ENCODE results near the gene DDHD1.
"Not testable (repeated sequence)": the region's sequence is repeated elsewhere in the genome, so short reads cannot be mapped to it uniquely, and the experiment has no call there.

Gene DDHD1

DNA sequence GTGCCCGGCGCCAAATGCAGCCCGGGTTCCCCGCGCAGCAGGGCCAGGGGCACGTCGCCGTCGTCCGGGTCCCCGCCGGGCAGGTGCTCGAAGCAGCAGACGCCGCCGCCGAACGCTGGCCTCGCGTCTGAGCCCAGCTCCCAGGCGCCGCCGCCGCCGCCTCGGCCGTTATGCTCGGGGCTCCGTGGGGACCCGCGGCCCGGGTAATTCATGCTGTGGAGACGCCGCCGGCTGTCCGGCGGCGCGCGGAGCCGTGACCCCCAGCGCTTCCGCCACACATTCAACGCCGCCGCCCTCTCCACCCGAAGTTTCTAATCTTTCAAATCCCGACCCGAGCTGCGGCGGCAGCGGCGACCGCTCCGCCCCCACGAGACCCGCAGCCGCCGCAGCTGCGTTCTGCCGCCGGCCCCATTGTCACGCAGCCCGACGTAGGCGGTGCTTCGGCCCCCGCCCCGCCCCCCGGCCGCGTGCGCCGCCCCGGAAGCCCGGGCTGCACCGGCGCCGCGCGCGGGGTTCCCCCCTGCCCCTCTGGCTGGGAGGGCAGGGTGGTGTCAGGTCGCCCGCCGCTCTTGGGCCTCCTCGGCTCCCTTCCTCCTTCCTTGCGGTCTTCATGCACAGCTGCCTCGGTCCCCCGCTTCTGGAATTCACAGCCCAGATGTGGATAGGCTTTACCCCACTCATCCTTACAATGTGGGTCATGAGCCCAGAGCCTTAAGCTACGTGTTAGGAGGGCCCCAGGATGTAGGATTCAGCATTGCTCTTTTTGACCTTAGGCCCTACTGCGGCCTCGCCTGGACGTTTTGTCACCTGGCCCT is at the start of gene DDHD1:
Gene DDHD1 (minus strand): TSS at position 437 of the 815 bp plus-strand sequence. CDS start 225 bp downstream, at position 212.
- peak; percentile 65 for DNase-seq

DNA sequence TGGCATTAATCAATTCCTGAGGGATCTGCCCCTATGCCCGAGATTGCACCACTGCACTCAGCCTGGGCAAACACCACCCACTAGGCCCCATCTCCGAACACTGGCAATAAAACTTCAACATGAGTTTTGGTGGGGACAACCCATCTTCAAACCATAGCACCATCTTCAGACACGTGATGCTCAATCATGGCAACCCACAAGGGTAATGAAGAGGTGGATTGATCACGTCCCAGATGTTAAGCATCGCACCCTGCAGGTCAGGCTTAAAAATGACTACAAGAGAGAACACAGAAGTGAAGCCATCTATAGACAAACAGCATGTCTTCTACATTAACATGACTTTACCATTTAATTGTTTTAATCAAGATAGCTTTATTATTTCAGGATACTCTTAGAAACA is 42.8 kb upstream of the DDHD1 start:
- DNase-seq = no peak

DNA sequence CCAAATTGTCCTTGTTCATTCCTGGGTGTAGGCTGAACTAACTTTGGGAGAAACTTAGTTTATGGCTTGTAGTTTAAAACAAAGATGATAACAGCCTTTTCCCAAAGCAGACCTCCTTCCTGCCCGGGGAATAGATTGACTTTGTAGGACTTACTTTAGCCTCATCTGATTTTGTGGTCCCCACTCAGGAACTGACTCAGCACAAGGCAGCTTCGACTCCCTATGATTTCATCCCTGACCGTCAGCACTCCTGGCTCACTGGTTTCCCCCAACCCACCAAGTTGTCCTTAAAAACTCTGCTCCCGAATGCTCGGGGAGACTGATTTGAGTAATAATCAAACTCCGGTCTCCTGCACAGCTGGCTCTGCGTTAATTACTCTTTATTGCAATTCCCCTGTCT is 40.1 kb upstream of the DDHD1 start:
- DNase-seq = peak; percentile 62

DNA sequence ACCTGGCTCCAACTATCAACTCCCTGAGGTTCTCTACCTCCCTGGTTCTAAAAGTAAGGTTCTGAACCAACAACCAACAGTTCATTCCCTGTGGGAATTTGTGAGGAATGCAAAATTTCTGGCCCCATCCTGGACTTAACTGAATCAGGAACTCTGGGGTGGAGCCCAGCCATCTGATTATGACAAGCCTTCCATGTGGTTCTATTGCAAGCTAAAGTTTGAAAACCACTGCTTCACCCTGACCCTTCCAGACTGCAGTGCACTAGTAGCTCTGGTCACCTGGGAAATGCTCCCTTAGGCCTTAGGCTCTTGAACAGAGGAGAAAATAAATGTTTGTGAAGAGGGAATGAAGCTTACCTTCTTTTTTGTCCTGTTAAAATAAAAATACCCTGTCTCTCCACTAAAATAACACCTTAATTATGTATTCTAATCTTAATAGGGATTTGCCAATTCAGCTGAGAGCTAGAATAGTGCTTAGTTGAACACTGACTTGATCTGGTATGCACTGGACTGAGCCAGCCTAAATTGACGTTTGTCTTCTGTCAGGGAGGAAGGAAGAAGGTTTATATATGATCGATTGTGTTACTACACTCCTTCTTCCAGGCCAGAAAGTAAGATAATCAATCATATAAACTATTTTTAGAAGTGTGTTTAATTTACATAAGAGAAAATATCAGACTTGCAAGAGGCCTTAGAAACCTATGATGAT is 39.1 kb upstream of the DDHD1 start:
- DNase-seq = peak; percentile 44

DNA sequence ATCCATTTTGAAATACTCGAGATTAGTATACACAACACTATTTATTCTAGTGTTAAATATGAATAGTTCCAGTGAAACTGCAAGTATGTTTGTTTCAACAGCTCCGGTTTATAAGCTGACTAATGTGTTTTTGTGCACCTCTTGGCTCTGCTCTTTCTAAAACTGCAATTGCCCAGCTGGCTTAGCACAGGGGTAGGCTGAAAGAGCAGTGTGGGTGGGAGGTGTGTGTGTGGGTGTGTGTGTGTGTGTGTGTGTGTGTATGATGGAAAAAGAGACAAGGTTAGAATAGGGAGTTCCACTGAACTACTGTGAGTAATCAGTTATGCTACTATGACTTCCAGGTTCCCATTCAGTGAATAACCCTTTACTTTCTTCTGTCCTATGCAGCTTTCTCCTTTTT is 37.8 kb upstream of the DDHD1 start:
- DNase-seq = no peak

DNA sequence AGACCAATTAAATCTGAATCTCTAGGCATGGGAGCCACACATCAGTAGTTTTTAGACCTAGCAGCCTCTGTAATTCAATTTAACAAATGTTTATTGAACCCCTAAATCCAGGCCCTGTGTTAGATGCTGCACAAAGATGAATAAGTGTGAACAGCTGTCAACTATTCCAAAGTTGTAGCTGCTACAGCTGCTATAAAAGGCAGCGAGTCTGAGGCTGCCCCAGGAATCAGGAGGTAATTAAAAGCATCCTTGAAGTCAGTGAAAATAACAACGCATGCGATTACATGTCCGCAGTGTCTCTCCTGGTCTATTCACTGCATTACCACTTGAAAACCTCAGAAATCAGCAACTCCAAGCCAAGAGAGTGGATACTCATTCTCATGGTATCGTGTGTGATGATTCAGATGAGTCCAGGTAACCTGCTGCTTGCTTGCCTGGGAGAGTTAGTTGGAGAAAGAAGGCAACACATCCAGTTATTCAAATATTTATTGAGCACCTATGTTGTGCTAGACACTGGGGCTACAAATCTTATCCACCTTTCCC is 34.9 kb upstream of the DDHD1 start:
- no peak for DNase-seq

DNA sequence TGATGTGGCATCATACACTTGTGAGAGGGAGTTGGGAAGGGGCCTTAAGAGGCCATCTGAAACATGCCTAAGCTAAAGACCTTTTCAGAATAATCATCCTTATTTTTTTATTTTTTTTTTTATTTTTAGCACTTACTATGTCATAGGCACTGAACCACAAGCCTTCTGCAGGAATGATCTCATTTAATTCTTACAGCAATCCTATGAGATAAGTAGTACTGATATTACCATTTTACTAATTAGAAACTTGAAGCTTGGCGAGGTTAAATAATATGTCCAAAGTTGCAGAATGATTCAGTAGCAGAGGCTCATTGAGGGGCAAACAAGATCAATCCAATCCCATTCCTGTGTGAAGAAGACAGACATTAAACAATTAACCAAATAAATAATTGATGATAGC is 33.4 kb upstream of the DDHD1 start:
- no peak for DNase-seq

DNA sequence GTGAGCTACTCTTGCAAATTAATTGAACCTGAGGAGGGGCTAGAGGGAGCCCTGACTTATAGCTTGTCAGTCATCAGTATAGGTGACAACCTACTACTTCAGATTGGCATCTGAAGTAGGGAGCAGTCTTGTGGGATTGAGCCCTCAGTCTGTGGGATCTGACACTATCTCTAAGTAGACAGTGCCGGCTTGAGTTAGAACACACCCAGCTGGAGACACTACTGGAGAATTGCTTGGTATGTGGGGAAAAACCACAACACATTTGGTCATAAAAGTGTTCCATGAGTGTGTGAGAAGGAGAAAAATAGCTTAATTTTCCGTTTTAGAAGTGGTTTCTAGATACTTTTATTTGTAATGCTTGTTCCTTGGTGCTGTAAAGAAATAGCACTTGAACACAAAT is 30.5 kb upstream of the DDHD1 start:
- peak; percentile 54 for DNase-seq

DNA sequence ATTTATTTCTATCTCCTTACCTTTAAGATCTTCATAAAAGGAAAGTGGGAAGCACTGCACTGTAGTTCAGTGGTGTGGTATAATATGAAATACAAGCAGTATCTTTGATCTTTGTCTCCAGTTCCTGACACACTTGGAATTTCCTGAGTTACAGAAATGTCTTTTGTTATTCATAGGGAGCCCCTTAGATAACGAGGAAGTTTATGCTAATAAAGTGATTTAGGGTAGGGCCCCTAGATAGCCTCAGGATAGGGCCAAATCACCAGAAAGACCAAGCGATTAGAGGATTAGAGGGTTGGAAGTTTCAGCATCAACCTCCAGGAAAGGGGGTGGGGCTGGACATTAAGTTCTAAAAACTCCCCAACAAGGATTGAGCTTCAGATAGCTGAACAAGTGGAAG is 29.9 kb upstream of the DDHD1 start:
- DNase-seq = no peak

DNA sequence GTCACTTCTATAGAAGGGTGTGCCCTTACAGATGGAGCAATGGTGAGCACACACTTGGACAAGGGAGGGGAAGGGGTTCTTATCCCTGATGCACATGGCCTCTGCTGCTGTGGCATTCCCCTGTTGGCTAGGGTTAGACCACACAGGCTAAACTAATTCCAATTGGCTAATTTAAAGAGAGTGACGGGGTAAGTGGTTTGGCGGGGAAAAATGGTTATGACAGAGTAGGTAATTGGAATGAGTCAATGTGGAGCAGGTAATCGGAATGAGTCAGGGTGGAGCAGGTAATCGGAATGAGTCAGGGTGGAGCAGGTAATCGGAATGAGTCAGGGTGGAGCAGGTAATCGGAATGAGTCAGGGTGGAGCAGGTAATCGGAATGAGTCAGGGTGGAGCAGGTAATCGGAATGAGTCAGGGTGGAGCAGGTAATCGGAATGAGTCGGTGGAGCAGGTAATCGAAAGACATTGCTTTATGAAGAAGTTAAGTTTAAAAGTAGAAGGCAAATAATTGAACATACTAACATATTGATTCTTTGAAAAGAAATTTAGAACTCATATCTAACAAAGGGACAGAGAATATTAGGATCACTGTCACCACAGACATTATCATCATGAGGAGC is 28.4 kb upstream of the DDHD1 start:
- not testable (repeated sequence) for DNase-seq

DNA sequence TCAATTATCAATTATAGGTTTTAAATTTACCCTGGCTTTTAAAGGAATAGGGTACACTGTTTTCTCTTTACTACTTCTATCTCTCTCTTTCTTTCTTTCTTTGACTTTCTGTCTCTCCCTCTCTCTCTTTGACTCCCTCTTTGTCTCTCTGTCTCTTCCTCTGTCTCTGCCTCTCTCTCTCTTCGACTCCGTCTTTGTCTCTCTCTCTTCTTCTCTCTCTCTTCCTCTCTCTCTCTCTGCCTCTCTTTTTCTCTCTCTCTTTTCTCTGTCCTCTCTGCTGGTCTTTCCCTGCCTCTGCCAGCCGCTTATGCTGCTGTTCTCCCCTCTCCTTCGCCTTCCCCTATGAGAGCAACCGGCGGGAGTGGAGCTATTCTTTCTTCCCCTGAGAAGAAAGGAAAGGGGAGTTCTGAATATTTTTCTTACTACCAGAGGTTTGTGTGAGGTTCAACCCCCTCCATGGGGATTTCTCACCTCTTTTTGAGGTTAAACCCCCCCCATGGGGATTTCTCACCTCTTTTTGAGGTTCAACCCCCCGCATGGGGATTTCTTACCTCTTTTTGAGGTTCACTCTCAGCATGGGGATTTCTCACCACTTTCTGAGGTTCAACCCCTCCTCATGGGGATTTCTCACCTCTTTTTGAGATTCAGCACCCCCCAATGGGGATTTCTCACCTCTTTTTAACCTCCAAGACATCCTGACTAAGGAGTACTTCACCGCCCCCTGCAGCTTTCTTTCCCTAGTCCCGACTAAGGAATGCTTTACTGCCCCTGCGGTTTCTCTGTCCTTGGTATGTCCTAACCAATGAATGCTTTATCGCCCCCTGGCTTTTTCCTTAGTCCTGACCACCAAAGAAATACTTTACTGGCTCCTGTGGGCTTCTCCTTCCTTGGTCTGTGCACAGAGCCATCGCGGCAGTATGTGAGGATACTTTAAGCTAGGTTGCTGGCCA is 27.4 kb upstream of the DDHD1 start:
- peak; percentile 44 for DNase-seq

DNA sequence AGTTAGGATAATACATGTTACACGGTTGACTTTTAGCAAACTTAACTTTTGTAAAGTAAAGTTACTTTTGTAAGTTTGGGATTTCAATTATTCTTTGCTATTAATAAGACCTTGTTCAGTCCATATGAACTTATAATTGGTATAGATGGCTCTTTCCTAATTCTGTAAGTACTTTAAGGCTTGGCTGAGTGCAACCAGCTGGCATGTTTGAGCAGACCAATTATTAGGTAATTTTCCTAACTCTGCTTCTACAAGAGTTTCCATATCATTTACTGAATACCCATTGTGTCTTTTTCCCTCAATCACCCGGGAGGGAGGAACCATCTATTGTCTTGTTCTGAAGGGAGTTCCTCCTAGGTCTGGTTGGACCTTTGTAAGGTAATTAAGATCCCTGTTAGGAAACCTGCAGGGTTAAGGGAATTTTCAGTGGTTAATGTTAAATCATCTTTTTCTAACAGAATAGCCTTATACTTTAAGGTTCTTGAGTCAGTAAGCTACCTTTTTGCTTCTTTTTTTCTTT is 26.4 kb upstream of the DDHD1 start:
- DNase-seq = not testable (repeated sequence)

DNA sequence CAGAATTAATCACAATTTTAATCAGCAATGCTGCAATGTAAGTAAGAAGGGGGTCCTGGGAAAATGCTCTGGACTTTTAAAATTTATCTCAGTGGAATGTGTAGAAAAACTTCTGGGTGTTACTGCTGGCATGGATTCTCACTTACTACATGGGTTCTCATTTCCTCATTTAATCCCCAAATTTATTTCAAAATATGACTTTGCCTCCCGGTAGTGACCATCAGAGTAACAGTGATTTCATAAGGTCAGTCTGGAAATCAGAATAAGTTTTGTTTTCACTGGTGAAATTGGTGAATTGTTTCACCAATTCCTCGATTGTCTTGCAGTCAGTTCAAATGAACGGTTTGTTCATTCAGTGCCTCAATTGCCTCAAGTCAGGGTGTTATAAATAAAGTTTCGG is 22.3 kb upstream of the DDHD1 start:
- no peak for DNase-seq

DNA sequence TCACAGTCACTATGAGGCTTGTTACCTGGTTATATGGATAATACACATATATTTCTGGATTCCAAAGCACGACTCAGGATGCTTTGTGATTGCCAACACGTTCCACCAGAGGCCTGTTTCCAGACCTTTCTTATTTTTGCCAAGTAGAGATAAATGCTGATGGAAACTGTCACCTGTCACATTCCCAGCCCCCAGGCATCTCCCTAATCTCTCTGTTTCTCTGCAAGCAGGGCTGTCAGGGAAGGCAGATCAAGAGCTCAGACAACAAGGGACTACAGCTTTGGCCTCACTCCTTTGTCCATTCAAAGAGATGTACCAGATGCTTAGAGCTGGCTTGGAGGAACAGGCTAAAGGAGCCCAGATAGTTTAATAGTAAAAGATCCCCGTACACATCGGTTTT is 21.8 kb upstream of the DDHD1 start:
- no peak for DNase-seq

DNA sequence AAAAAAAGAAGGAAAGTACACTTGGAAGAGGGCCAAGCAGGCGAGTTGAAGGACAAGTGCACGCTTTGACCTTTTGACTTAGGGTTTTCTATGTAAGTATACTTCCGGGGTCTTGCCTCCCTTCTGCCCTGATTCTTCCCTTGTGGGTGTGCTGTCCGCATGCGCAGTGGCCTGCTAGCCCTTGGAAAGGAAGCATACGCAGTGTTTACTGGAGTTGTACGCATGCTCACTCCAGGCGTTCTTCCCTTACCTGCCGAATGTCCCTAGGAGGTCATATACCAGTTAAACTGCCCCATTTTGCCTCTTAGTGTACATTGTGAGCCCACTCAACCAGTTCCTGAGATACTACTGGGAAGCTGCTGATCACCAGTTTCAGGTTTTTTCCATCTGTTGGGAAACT is 15.7 kb upstream of the DDHD1 start:
- no peak for DNase-seq

DNA sequence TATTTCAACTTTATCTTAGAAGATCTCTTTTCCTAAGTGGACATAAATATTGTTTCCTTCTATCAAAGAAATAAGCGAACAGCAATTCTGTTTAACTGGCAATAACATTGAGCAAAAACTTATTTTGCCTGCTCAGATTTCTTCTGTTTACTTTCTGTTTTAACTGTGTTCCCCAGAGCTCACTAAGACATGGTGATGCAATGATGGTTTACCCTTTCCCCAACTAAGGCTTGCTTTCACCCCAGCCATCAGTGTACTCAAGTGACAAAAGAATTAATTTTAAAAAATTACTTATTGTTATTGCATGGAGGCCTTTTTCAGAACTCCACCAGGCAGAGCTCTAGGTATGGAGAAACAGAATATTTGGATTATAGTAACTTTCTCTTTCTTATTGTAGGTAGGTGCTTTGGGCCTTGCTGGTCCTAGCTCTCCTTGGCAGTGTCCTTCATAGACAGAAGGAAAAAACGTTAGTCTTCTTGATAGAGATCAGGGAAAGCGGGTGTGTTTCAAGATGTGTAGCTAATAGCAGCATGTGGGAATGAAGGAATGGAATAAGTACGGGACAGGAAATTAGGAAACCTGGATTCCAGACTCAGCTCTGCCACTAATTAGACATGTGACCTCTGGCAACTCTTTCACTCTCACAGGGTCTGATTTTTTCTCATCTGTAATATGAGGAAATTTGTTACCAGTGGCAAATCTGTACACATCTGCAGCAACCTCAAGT is 14.6 kb upstream of the DDHD1 start:
- peak; percentile 32 for DNase-seq

DNA sequence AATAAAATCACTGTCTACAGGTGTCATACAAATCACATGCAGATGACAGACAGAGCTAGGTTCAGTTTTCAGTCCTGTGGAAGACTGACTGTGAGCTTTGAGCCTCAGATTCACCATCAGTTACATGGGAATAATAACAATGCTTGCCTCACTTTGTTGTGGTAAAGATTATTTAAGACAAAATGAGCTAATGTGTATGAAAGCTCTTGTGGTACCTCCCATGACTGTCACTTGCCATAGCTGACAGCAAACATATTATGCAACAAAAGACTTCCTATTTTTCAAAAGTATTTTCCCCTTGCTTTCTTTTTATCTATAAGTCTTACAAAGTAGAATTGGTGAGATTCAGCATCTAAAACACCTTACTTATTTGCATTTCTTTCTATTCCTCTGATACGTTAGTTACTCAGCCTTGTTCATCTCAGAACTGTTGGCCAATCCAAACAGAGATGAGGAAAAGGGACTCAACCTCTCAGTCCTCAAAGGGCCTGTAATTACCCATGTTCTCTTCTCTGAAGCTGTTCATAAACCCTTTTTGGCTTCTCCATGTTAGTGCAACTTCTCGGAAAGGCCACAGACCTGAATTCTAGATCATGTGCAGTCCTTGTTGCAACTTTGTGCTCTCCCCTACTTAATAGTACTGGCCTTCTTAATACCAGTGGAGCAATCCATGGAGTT is 8.8 kb upstream of the DDHD1 start:
- no peak for DNase-seq

DNA sequence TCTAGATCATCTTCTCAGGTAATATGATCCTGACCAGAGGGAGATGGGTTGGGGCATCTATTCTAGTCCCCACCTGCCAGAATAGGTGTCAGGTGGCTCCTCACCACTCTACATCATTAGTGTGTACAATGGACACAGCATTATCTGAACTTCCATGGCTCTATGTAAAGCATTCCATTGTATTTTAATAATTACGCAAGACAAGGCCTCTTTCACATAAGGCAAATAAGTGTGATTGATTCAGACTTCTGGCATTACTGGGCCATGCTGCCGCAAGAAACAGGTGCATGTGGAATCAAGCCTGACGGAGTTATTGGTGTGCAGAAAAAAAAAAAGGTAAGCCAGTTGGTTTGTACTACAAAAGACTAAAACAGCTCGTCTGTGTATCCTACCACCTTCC is 3.1 kb upstream of the DDHD1 start:
- no peak for DNase-seq

DNA sequence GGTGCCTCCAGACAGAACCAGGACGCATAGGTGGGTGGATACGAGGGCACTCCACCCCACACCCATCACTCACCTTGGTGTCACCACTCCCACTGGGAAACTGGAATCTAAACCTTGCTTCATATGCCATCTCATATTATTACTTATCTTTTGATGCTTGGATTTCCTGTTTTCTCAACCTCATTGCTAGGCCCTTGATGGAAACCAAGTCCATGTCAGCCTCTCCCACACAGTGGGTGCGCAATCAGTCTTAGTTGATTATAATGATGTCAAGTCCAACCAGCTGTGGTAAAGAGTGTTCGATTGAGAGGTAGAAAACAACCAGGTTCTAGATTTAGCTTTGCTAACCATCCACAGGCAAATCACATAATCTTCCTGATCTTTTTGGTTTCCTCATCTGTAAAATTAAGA is 584 bp upstream of the DDHD1 start:
- no peak for DNase-seq

DNA sequence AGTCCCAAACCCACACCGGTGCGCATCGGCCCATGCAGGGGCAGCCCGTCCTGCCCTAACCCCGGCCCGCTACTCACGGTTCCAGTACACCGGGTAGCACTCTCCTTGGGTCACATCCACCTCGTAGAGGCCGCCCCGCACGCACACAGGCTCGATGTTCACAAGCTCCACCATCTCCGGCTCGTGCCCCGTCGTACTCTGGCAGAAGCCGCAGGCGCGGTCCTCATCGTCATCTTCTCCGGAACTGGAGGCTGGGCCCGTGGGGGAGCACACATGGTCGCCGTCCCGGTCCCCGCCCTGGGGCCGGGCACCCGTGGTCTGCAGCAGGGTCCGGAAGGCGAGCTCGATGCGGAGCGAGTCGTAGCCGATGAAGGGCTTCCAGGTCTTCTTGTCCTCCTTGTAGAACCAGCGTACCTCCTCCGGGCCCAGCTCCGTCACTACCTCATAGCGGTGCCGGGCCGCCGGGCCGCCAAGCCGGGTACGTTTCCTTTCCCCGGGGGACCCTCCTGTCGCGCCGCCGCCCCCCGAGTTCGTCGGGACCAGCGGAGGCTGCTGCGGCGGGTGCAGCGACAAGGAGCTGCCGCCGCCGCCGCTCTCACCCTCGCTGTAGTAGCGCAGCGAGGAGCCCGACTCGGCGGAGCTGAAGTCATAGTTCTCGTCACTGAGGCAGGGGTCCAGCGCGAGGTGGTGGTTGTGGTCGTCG is 788 bp downstream of the DDHD1 start:
- DNase-seq = peak; percentile 19
